ENCODE data around the gene KIAA1549. TPM values are rescaled to one million over a fixed set of nuclear protein-coding genes. Genes with fewer than 3 reads are reported as not detected.

Gene KIAA1549
- total RNA-seq, 2 donors from 2014 or later = 18.7 to 19.3 TPM

DNA sequence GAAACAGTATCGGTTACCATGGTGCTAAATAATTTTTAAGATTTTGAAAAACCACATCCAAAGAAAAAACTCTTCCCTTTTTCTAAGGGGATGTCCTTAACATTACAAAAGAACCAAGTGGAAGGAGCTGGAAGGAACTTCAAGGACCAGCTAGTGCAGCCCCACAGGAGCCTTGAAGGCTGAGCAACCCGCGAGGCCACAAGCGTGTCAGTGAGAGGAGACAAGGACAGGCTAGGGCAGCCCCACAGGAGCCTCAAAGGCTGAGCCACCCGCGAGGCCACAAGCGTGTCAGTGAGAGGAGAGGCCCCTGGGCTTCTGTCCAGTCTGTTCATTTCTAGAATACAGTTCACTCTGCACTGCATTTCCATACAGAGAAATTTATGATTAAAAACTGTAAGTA, 103.1 kb downstream of the KIAA1549 start:
- WGBS, 2 experiments (ENCODE audit: insufficient coverage in 1 of 2, insufficient read length in 1 of 2) = 85 to 93% methylated on average over 4 to 7 of the region's 7 CpGs

DNA sequence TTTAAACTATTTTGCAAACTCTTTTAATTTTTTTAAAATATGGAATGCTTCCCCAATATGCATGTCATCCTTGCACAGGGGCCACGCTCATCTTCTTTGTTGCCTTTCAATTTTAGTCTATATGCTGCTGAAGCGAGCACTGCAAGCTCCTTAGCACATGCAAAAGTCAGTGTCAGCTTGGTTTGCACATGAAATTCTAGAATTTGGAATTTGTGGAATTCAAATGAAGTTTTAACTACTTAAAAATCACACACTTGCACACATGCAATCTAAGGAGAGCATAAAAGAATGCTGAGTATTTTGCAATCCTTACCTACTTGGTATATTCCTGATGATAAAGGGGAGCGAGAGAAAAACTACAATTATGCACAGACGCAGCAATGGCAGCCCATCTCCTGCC, 104.9 kb downstream of the KIAA1549 start:
- peaks cover 26% of the 10 kb centered on the region for H3K4me1 Mint-ChIP-seq
- Histone ChIP-seq H3K4me1 (ENCODE audit: control insufficient read depth, insufficient read depth, low read length) (peaks cover 19% of the 10 kb centered on the region), H3K9ac (ENCODE audit: extremely low read depth, low read length, poor library complexity, severe bottlenecking) (no peak overlapping the region), H3K27ac (ENCODE audit: low read depth, low read length) (no peak overlapping the region), H3K4me3 (ENCODE audit: low read length) (no peak overlapping the region), H3K27me3 (ENCODE audit: control insufficient read depth, insufficient read depth, low read length, poor library complexity, severe bottlenecking) (no peaks in the 10 kb centered on the region), H3K36me3 (ENCODE audit: control insufficient read depth, insufficient read depth, low read length) (peaks cover 23% of the 10 kb centered on the region), H3K9me3 (ENCODE audit: control insufficient read depth, low read length) (no peaks in the 10 kb centered on the region)
- 93 to 95% methylated on average over 2 to 4 of the region's 4 CpGs for WGBS, 2 experiments (ENCODE audit: insufficient coverage in 1 of 2, insufficient read length in 1 of 2)
- no peak overlapping the region for H3K4me3 Mint-ChIP-seq
- TF ChIP-seq, protein P1, sequence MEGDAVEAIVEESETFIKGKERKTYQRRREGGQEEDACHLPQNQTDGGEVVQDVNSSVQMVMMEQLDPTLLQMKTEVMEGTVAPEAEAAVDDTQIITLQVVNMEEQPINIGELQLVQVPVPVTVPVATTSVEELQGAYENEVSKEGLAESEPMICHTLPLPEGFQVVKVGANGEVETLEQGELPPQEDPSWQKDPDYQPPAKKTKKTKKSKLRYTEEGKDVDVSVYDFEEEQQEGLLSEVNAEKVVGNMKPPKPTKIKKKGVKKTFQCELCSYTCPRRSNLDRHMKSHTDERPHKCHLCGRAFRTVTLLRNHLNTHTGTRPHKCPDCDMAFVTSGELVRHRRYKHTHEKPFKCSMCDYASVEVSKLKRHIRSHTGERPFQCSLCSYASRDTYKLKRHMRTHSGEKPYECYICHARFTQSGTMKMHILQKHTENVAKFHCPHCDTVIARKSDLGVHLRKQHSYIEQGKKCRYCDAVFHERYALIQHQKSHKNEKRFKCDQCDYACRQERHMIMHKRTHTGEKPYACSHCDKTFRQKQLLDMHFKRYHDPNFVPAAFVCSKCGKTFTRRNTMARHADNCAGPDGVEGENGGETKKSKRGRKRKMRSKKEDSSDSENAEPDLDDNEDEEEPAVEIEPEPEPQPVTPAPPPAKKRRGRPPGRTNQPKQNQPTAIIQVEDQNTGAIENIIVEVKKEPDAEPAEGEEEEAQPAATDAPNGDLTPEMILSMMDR (conservative IDR thresholded peaks at IDR 0.05) = no peak
- H3K27me3 Mint-ChIP-seq (ENCODE audit: insufficient read depth) = no peaks in the 10 kb centered on the region
- peaks cover 33% of the 10 kb centered on the region for H3K36me3 Mint-ChIP-seq (ENCODE audit: low read depth)
- no peaks in the 10 kb centered on the region for H3K9me3 Mint-ChIP-seq
- no peak for DNase-seq
- H3K27ac Mint-ChIP-seq = no peak overlapping the region

More for the DNA sequence above, 103.1 kb downstream of the KIAA1549 start:
- Mint-ChIP-seq H3K27me3 (ENCODE audit: insufficient read depth) (no peaks in the 10 kb centered on the region), H3K27ac (no peak overlapping the region), H3K9me3 (no peaks in the 10 kb centered on the region), H3K4me1 (peaks cover 28% of the 10 kb centered on the region), H3K4me3 (no peak overlapping the region), H3K36me3 (ENCODE audit: low read depth) (peaks cover 30% of the 10 kb centered on the region)
- H3K27ac ChIP-seq (ENCODE audit: low read depth, low read length) = no peak overlapping the region
- H3K36me3 ChIP-seq (ENCODE audit: control insufficient read depth, insufficient read depth, low read length) = peaks cover 30% of the 10 kb centered on the region
- H3K4me1 ChIP-seq (ENCODE audit: control insufficient read depth, insufficient read depth, low read length) = peaks cover 19% of the 10 kb centered on the region
- H3K9me3 ChIP-seq (ENCODE audit: control insufficient read depth, low read length) = no peaks in the 10 kb centered on the region
- H3K27me3 ChIP-seq (ENCODE audit: control insufficient read depth, insufficient read depth, low read length, poor library complexity, severe bottlenecking) = no peaks in the 10 kb centered on the region
- TF ChIP-seq, protein P1 (conservative IDR thresholded peaks at IDR 0.05) = no peak
- H3K9ac ChIP-seq (ENCODE audit: extremely low read depth, low read length, poor library complexity, severe bottlenecking) = no peak overlapping the region
- H3K4me3 ChIP-seq (ENCODE audit: low read length) = no peak overlapping the region
- DNase-seq = no peak

DNA sequence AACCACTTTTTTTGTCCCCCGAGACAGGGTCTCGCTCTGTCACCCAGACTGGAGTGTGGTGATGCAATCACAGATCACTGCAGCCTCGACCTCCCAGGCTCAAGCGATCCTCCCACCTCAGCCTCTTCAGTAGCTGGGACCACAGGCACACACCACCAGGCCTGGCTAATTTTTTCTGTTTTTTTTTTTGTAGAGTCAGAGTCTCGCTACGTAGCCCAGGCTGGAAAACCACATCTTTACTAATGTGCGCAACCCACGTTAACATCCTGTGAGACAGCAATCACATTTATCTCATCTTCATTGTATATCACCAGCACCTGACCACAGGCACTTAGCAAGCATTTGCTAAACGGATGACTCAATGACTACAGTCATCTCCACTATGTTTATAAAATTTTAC, 105.4 kb downstream of the KIAA1549 start:
- no peak overlapping the region for H3K27ac ChIP-seq (ENCODE audit: low read depth, low read length)
- Mint-ChIP-seq H3K27ac (no peak overlapping the region), H3K36me3 (ENCODE audit: low read depth) (peaks cover 37% of the 10 kb centered on the region), H3K4me3 (no peak overlapping the region), H3K9me3 (no peaks in the 10 kb centered on the region), H3K27me3 (ENCODE audit: insufficient read depth) (no peaks in the 10 kb centered on the region), H3K4me1 (peaks cover 21% of the 10 kb centered on the region)
- DNase-seq = no peak
- TF ChIP-seq, protein P1 (conservative IDR thresholded peaks at IDR 0.05) = no peak
- H3K36me3 ChIP-seq (ENCODE audit: control insufficient read depth, insufficient read depth, low read length) = peaks cover 22% of the 10 kb centered on the region
- no peak overlapping the region for H3K4me3 ChIP-seq (ENCODE audit: low read length)
- H3K9me3 ChIP-seq (ENCODE audit: control insufficient read depth, low read length) = no peaks in the 10 kb centered on the region
- H3K4me1 ChIP-seq (ENCODE audit: control insufficient read depth, insufficient read depth, low read length) = peaks cover 15% of the 10 kb centered on the region
- no peak overlapping the region for H3K9ac ChIP-seq (ENCODE audit: extremely low read depth, low read length, poor library complexity, severe bottlenecking)
- no peaks in the 10 kb centered on the region for H3K27me3 ChIP-seq (ENCODE audit: control insufficient read depth, insufficient read depth, low read length, poor library complexity, severe bottlenecking)
- WGBS, 2 experiments (ENCODE audit: insufficient coverage in 1 of 2, insufficient read length in 1 of 2) = 92 to 96% methylated on average over 9 of the region's 9 CpGs

All from endodermal cell (in vitro differentiated cells).